ENCODE data around the gene ROBO3.
A peak's percentile ranks its signal among the peaks of the same experiment; 100 is the strongest.

ROBO3 gene

GRCh38 chr11:124886978-124887666, 21.9 kb downstream of the ROBO3 start:
- H3K27ac ChIP-seq = no peak overlapping the region
- H3K4me3 ChIP-seq = no peak overlapping the region

- Histone ChIP-seq H3K4me3 (no peak overlapping the region), H3K27ac (no peak overlapping the region)
Measured at GRCh38 chr11:124887667-124888013, 22.4 kb downstream of the ROBO3 start.

GRCh38 chr11:124889191-124890091, 24.2 kb downstream of the ROBO3 start:
- H3K27ac ChIP-seq = peak overlapping the region in 1 of 21 experiments; percentile 63
- no peak overlapping the region for H3K4me3 ChIP-seq

- no peak overlapping the region for H3K4me3 ChIP-seq
- peak overlapping the region in 1 of 21 experiments; percentile 63 for H3K27ac ChIP-seq
Measured at GRCh38 chr11:124890151-124890550, 24.9 kb downstream of the ROBO3 start.

- Histone ChIP-seq H3K4me3 (no peak overlapping the region), H3K27ac (peak overlapping the region in 1 of 21 experiments; percentile 35)
Measured at GRCh38 chr11:124890683-124891372, 25.6 kb downstream of the ROBO3 start.

- no peak overlapping the region for H3K4me3 ChIP-seq
- peak overlapping the region in 1 of 21 experiments; percentile 35 for H3K27ac ChIP-seq
Measured at GRCh38 chr11:124891373-124891861, 26.2 kb downstream of the ROBO3 start.

- no peak overlapping the region for H3K4me3 ChIP-seq
Measured at GRCh38 chr11:124892146-124892545, 26.9 kb downstream of the ROBO3 start.

GRCh38 chr11:124892750-124893454, 27.7 kb downstream of the ROBO3 start:
- peak overlapping the region in 2 of 21 experiments; percentile 11 to 29 for H3K27ac ChIP-seq

More at GRCh38 chr11:124892146-124892545, 26.9 kb downstream of the ROBO3 start:
- peak overlapping the region in 1 of 21 experiments; percentile 11 for H3K27ac ChIP-seq

GRCh38 chr11:124893781-124894401, 28.7 kb downstream of the ROBO3 start:
- no peak overlapping the region for H3K4me3 ChIP-seq
- H3K27ac ChIP-seq = peak overlapping the region in 1 of 21 experiments; percentile 40

More at GRCh38 chr11:124892750-124893454, 27.7 kb downstream of the ROBO3 start:
- H3K4me3 ChIP-seq = no peak overlapping the region

- H3K4me3 ChIP-seq = peak overlapping the region in 1 of 7 experiments; percentile 26
- H3K27ac ChIP-seq = peak overlapping the region in 5 of 21 experiments; percentile 24 to 41 (median 30)
Measured at GRCh38 chr11:124894606-124895430, 29.6 kb downstream of the ROBO3 start.

GRCh38 chr11:124895471-124895971, 30.3 kb downstream of the ROBO3 start:
- Histone ChIP-seq H3K4me3 (peak overlapping the region in 3 of 7 experiments; percentile 7 to 26 (median 14)), H3K27ac (peak overlapping the region in 7 of 21 experiments; percentile 24 to 85 (median 59))

GRCh38 chr11:124896071-124896750, 31.0 kb downstream of the ROBO3 start:
- H3K27ac ChIP-seq = peak overlapping the region in 18 of 21 experiments; percentile 35 to 85 (median 68)
- H3K4me3 ChIP-seq = peak overlapping the region in 6 of 7 experiments; percentile 7 to 26 (median 16)

- Histone ChIP-seq H3K27ac (peak overlapping the region in 18 of 21 experiments; percentile 35 to 85 (median 68)), H3K4me3 (peak overlapping the region; percentile 7 to 26 (median 14))
Measured at GRCh38 chr11:124896821-124897391, 31.7 kb downstream of the ROBO3 start.

- Histone ChIP-seq H3K27ac (peak within 1 kb of the TSS in 20 of 21 experiments; percentile 38 to 85 (median 68)), H3K4me3 (peak within 1 kb of the TSS; percentile 7 to 26 (median 14))
Measured at GRCh38 chr11:124897674-124898262, 32.5 kb downstream of the ROBO3 start, which contains the start of gene ROBO4. Gene ROBO4 (minus strand): TSS chr11:124897865. CDS start chr11:124897795, 70 bp downstream.

- peak overlapping the region in 20 of 21 experiments; percentile 38 to 85 (median 68) for H3K27ac ChIP-seq
- no peak overlapping the region for H3K4me3 ChIP-seq
Measured at GRCh38 chr11:124898263-124898680, 33.0 kb downstream of the ROBO3 start.

- Histone ChIP-seq H3K27ac (peak overlapping the region in 20 of 21 experiments; percentile 38 to 85 (median 68)), H3K4me3 (no peak overlapping the region)
Measured at GRCh38 chr11:124898711-124899110, 33.5 kb downstream of the ROBO3 start.
